ENCODE results near the gene NR5A2.

DNA sequence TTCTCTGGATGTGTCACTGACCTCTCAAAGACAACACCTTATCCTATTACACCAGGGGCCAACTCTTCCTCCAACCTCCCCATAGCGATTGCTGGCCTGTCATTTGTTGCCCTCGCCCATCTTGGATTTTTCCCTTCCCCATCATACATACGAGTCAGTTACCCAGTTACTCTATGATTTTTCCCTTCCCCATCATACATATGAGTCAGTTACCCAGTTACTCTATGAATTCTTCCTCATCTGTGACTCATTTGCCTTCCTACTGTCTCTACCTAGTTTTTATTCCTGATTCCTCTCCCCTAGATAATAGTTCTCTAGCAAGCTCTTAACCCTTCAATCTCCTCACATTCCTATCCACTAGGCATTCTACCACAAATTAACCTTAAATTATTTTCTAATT is 178.8 kb downstream of the NR5A2 start:
- TF ChIP-seq YY1 (IDR thresholded peaks at IDR 0.05; ENCODE audit: insufficient read depth, insufficient read length): no peak
- no peak for TF ChIP-seq SUZ12 (IDR thresholded peaks at IDR 0.05; ENCODE audit: extremely low read depth, insufficient read depth, insufficient read length)
- no peak for TF ChIP-seq ZNF274 (IDR thresholded peaks at IDR 0.05; ENCODE audit: low read depth, low read length)
